KOPT-K1 (cell line): ENCODE data around the gene PRIMPOL.
A peak's percentile ranks its signal among the peaks of the same experiment; 100 is the strongest.
"Not testable (repeated sequence)": the region's sequence is repeated elsewhere in the genome, so short reads cannot be mapped to it uniquely, and the experiment has no call there.

Source experiments
- H3K27ac ChIP-seq: fragments of 200-600 bp; sonication (generic); 2 replicates; pipeline ENCODE4 v1.5.1; 2016; ENCODE audit warnings: antibody characterized with exemption, mild to moderate bottlenecking, low read depth, low read length; ENCODE audit not compliant: poor library complexity, severe bottlenecking
- H3K36me3 ChIP-seq: fragments of 200-600 bp; sonication (generic); 2 replicates; pipeline ENCODE4 v1.5.1; 2017; ENCODE audit warnings: antibody characterized with exemption, mild to moderate bottlenecking, low read length, moderate library complexity; ENCODE audit not compliant: insufficient read depth
- H3K9me3 ChIP-seq: fragments of 200-600 bp; sonication (generic); 2 replicates; pipeline ENCODE4 v1.5.1; 2017; ENCODE audit warnings: antibody characterized with exemption, low read length, mild to moderate bottlenecking; ENCODE audit not compliant: insufficient read depth, poor library complexity, severe bottlenecking

PRIMPOL gene

GRCh38 chr4:184624972-184625554, 24.5 kb upstream of the PRIMPOL start:
- peaks cover 66% of the 10 kb centered on the region for H3K36me3 ChIP-seq
- no peaks in the 10 kb centered on the region for H3K9me3 ChIP-seq
- H3K27ac ChIP-seq, result no peak overlapping the region

GRCh38 chr4:184625783-184626596, 23.5 kb upstream of the PRIMPOL start:
- peaks cover 75% of the 10 kb centered on the region for H3K36me3 ChIP-seq
- H3K27ac ChIP-seq, H3K9me3 ChIP-seq: not testable (repeated sequence)

GRCh38 chr4:184628103-184628502, 21.4 kb upstream of the PRIMPOL start:
- Histone ChIP-seq H3K27ac (no peak overlapping the region), H3K36me3 (peaks cover 96% of the 10 kb centered on the region), H3K9me3 (no peaks in the 10 kb centered on the region)

- no peak overlapping the region for H3K27ac ChIP-seq
- peaks cover 100% of the 10 kb centered on the region for H3K36me3 ChIP-seq
- no peaks in the 10 kb centered on the region for H3K9me3 ChIP-seq
These were observed 16.7 kb upstream of the PRIMPOL start for GRCh38 chr4:184632842-184633241.

GRCh38 chr4:184635381-184635780, 14.2 kb upstream of the PRIMPOL start:
- H3K36me3 ChIP-seq, result peaks cover 100% of the 10 kb centered on the region
- H3K27ac ChIP-seq, result no peak overlapping the region
- H3K9me3 ChIP-seq, result no peaks in the 10 kb centered on the region

- Histone ChIP-seq H3K9me3 (no peaks in the 10 kb centered on the region), H3K36me3 (peaks cover 100% of the 10 kb centered on the region), H3K27ac (no peak overlapping the region)
These were observed 13.4 kb upstream of the PRIMPOL start for GRCh38 chr4:184636144-184636543.

- H3K36me3 ChIP-seq, result peaks cover 100% of the 10 kb centered on the region
- H3K9me3 ChIP-seq, result no peaks in the 10 kb centered on the region
These were observed 12.6 kb upstream of the PRIMPOL start for GRCh38 chr4:184636897-184637296.

GRCh38 chr4:184641022-184641421, 8.5 kb upstream of the PRIMPOL start:
- Histone ChIP-seq H3K9me3 (no peaks in the 10 kb centered on the region), H3K36me3 (peaks cover 99% of the 10 kb centered on the region), H3K27ac (no peak overlapping the region)

More at GRCh38 chr4:184636897-184637296, 12.6 kb upstream of the PRIMPOL start:
- no peak overlapping the region for H3K27ac ChIP-seq

GRCh38 chr4:184641451-184641850, 8.1 kb upstream of the PRIMPOL start:
- Histone ChIP-seq H3K9me3 (no peaks in the 10 kb centered on the region), H3K27ac (no peak overlapping the region), H3K36me3 (peaks cover 99% of the 10 kb centered on the region)

- H3K27ac ChIP-seq, result no peak overlapping the region
- peaks cover 92% of the 10 kb centered on the region for H3K36me3 ChIP-seq
- H3K9me3 ChIP-seq, result no peaks in the 10 kb centered on the region
These were observed 5.8 kb upstream of the PRIMPOL start for GRCh38 chr4:184643731-184644130.

- Histone ChIP-seq H3K9me3 (no peaks in the 10 kb centered on the region), H3K27ac (no peak overlapping the region), H3K36me3 (peaks cover 82% of the 10 kb centered on the region)
These were observed 4.8 kb upstream of the PRIMPOL start for GRCh38 chr4:184644553-184645307.

- Histone ChIP-seq H3K36me3 (peaks cover 68% of the 10 kb centered on the region), H3K9me3 (no peaks in the 10 kb centered on the region), H3K27ac (no peak overlapping the region)
These were observed 3.5 kb upstream of the PRIMPOL start for GRCh38 chr4:184645904-184646610.

- H3K36me3 ChIP-seq, result peaks cover 56% of the 10 kb centered on the region
These were observed 2.1 kb upstream of the PRIMPOL start for GRCh38 chr4:184647266-184648053.

GRCh38 chr4:184648054-184648312, 1.6 kb upstream of the PRIMPOL start:
- H3K9me3 ChIP-seq, result no peaks in the 10 kb centered on the region
- H3K27ac ChIP-seq, result peak overlapping the region; percentile 86

More at GRCh38 chr4:184647266-184648053, 2.1 kb upstream of the PRIMPOL start:
- Histone ChIP-seq H3K9me3 (no peaks in the 10 kb centered on the region), H3K27ac (peak overlapping the region; percentile 86)

More at GRCh38 chr4:184648054-184648312, 1.6 kb upstream of the PRIMPOL start:
- peaks cover 50% of the 10 kb centered on the region for H3K36me3 ChIP-seq
